GM12873 (cell line): ENCODE measurements around the gene UPP2.

Source experiments
- TF ChIP-seq, protein P1 (sequence below): IDR thresholded peaks from 2 replicates; pipeline ENCODE4 v1.5.1; 2012; ENCODE audit warnings: low read depth, mild to moderate bottlenecking, moderate library complexity, low read length, control low read depth; ENCODE audit not compliant: insufficient read depth; ENCODE audit errors: missing control alignments

UPP2 gene

DNA sequence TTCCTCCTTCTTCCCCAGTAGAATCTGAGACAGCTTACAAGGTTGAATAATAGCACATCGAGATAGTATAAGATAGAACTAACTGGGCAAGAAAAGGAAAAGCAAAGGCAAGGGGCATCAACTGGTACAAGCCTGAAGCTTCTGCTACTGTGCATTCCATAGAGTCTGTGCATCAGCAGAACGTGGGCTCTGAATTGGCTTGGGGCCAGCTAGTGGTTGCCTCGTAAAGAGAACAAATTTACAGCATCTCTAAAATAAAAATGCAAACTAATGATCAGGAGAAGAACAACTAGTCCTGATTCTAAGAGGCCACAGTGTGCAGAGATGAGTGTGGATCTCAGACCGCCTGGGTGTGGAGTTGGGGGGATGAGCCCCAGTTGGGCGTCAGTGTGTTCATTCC is 36.6 kb downstream of the UPP2 start:
- TF ChIP-seq, protein P1, sequence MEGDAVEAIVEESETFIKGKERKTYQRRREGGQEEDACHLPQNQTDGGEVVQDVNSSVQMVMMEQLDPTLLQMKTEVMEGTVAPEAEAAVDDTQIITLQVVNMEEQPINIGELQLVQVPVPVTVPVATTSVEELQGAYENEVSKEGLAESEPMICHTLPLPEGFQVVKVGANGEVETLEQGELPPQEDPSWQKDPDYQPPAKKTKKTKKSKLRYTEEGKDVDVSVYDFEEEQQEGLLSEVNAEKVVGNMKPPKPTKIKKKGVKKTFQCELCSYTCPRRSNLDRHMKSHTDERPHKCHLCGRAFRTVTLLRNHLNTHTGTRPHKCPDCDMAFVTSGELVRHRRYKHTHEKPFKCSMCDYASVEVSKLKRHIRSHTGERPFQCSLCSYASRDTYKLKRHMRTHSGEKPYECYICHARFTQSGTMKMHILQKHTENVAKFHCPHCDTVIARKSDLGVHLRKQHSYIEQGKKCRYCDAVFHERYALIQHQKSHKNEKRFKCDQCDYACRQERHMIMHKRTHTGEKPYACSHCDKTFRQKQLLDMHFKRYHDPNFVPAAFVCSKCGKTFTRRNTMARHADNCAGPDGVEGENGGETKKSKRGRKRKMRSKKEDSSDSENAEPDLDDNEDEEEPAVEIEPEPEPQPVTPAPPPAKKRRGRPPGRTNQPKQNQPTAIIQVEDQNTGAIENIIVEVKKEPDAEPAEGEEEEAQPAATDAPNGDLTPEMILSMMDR: no peak

GRCh38 chr2:158140201-158140600 is 38.5 kb downstream of the UPP2 start:
- TF ChIP-seq, protein P1: no peak

DNA sequence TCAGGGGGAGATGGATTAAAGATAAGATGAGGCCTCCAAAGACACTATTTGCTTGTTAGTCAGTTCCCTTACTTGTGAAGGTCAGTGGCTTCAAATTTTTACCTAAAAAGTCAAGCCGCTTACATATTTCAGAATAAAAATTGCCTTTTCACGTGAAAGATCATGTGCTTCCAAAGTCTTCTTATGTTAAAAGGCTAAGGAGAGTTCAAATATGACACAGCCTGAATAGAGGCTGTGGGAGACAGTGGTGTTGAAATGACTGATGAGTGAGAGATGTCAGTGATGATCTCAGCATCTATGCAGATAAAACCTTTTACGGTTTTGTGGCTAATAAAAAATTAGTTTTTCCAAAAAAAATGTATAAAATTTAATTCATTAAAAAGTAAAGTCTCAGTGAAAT is 40.5 kb downstream of the UPP2 start:
- TF ChIP-seq, protein P1: no peak

- TF ChIP-seq, protein P1: no peak
Observed at GRCh38 chr2:158142568-158143332, 41.1 kb downstream of the UPP2 start.

DNA sequence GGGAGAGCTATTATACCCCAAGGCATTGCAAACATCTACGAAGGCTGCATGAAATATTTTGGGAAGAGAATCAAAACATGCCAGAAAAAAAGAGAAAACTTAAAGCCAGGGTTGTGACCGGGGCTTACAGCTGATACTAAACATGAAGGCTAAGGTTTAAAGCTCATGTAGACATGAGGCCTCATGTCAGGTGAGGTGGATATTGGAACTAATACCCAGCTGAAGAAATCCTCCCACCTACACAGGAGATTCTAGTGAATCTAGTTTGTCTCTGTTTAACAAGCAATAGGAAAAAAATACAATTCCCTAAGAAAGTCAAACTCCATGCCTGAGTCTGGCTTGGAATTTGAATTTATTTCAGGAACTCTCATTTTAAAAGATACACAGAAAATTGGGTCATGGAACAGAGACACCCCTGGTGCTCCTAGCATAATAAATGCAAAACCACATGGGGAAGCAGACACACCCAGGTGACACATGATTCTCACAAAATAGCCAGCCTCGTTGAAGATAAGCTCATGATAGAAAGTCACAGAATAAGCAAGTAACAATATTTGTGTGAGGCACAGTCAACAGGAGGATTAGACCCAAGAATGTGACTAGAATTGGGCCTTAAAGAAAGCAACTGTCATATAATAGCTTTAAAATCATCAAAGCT is 42.2 kb downstream of the UPP2 start:
- TF ChIP-seq, protein P1: no peak

GRCh38 chr2:158144914-158145625 is 43.4 kb downstream of the UPP2 start:
- TF ChIP-seq, protein P1: no peak

DNA sequence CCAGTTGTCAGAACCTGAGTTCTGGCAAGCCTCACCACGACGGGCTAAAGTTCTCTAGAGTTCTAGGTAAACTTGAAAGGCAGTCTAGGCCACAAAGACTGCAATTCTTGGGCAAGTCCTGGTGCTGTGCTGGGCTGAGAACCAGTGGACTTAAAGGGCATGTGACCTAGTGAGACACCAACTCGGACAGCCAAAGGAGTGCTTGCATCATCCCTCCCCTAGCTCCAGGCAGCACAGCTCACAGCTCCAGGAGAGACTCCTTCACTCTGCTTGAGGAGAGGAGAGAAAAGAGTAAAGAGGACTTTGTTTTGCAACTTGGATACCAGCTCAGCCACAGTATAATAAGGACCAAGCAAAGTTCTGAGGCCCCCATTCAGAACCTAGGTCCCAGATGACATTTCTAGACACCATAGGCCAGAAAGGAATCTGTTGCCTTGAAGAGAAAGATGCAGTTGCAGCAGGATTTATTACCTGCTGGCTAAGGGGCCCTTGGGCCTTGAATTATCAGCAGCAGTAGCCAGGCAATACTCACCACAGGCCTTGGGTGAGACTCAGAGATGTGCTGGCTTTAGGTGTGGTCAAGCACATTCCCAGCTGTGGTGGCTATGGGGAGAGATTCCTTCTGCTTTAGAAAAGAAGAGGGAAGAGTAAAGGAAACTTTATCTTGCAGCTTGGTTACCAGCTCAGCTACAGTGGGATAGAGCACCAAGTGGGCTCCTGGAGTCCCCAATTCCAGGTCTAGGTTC is 51.8 kb downstream of the UPP2 start:
- TF ChIP-seq, protein P1: no peak
